ENCODE results near the gene RXFP4. TPM values are rescaled to one million over a fixed set of nuclear protein-coding genes. Genes with fewer than 3 reads are reported as not detected.
A peak's percentile ranks its signal among the peaks of the same experiment; 100 is the strongest.

Gene RXFP4
- total RNA-seq, 1 experiment from 2014 or later = not detected

DNA sequence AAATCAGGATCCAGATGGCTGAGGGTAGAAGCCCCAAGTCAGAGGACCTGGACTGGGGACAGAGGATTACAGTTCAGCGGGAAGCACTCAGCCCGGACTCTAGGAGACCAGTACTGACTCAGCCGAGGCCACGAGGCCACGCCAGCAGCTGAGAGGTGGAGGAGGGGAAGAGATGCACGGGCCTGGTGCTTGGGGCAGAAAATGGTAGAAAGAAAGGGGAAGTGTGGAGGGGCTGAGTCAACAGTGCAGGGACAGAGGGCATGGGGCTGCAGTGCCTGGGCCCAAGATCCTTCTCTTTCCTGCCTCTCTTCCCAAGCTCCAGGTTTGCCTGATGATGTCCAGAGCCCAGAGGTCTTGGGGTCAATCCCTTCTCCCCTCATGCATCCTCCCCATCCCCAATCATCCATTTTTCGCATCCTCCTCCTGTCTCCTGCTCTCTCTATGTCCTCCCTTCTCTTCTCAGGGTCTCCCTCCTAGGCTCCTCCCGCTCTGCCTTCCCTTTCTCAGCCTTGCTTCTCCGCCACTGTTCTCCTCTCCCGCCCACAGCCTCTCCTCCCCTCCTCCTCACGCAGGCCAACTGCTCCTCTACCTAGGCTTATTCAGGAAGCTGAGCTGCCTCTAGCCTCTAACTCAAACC lies 29.2 kb downstream of the RXFP4 start:
- no peaks in the 10 kb centered on the region for H3K9me3 Mint-ChIP-seq (ENCODE audit: low read depth, unreplicated experiment)
- no peaks in the 10 kb centered on the region for H3K27me3 Mint-ChIP-seq (ENCODE audit: unreplicated experiment)
- TF ChIP-seq, protein P1, sequence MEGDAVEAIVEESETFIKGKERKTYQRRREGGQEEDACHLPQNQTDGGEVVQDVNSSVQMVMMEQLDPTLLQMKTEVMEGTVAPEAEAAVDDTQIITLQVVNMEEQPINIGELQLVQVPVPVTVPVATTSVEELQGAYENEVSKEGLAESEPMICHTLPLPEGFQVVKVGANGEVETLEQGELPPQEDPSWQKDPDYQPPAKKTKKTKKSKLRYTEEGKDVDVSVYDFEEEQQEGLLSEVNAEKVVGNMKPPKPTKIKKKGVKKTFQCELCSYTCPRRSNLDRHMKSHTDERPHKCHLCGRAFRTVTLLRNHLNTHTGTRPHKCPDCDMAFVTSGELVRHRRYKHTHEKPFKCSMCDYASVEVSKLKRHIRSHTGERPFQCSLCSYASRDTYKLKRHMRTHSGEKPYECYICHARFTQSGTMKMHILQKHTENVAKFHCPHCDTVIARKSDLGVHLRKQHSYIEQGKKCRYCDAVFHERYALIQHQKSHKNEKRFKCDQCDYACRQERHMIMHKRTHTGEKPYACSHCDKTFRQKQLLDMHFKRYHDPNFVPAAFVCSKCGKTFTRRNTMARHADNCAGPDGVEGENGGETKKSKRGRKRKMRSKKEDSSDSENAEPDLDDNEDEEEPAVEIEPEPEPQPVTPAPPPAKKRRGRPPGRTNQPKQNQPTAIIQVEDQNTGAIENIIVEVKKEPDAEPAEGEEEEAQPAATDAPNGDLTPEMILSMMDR (IDR thresholded peaks at IDR 0.05; ENCODE audit: unreplicated experiment) = no peak
- intact Hi-C loops (cut with micrococcal nuclease; ENCODE audit: unreplicated experiment) = no loop called here
- no peak overlapping the region for H3K4me3 Mint-ChIP-seq (ENCODE audit: low read depth, unreplicated experiment)
- peak overlapping the region; percentile 18 for H3K27ac Mint-ChIP-seq (ENCODE audit: unreplicated experiment)
- CTCF ChIA-PET = interaction anchor here (0.6 kb wide), 1 partner anchor 8 kb away, joined by 4 read pairs; no protein-coding TSS in a partner anchor
- H3K36me3 Mint-ChIP-seq (ENCODE audit: insufficient read depth, unreplicated experiment) = peaks cover 72% of the 10 kb centered on the region
- BruUV-seq (replicated peaks) = no TSS peak
- DNase-seq = no peak
- peaks cover 53% of the 10 kb centered on the region for H3K4me1 Mint-ChIP-seq (ENCODE audit: low read depth, unreplicated experiment)

DNA sequence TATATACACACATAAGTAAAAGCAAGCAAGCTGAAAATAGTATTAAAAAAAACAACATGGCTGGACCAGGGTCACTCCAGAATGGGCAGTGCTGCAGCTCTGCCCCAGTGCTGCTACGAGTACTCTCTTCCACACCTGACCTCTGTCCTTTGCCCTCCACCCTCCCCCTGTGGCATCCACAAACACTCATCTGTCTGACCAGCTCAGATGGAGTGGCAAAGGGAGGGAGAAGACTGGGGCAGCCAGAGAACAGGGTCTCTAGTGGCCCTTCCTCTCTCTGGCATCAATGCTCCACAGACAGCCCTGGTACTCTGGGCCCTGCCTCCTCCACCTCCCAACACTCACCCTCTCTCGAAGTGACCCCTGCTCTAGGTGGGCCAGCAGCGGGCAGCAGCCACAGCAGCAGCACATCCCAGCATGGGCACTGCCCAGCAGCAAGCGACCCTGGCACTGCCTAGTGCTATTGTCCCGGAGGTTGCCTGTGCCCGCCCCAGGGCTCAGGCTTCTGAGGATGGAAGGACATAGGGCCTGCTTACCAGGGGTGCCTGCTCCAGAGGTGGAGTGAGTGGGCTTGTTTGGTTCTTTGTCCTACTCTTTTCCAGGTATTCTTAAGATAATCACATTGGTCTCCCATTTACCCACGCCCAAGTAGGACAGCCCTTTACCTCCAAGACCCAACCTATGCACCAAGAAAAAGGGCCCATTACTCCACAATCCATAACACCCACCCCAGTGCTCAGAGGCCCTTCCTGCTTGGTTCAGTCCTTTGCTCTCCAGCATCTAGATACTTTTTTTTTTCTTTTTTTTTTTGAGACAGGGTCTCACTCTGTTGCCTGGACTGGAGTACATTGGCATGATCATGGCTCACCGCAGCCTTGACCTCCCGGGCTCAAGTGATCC lies 30.7 kb downstream of the RXFP4 start:
- no peak for DNase-seq
- Mint-ChIP-seq H3K9me3 (ENCODE audit: low read depth, unreplicated experiment) (no peaks in the 10 kb centered on the region), H3K36me3 (ENCODE audit: insufficient read depth, unreplicated experiment) (peaks cover 72% of the 10 kb centered on the region), H3K27ac (ENCODE audit: unreplicated experiment) (no peak overlapping the region), H3K4me1 (ENCODE audit: low read depth, unreplicated experiment) (peaks cover 68% of the 10 kb centered on the region), H3K27me3 (ENCODE audit: unreplicated experiment) (no peaks in the 10 kb centered on the region), H3K4me3 (ENCODE audit: low read depth, unreplicated experiment) (peak overlapping the region; percentile 31)
- BruUV-seq (replicated peaks) = no TSS peak
- intact Hi-C loops (cut with micrococcal nuclease; ENCODE audit: unreplicated experiment) = no loop called here
- CTCF ChIA-PET = no interaction called here
- TF ChIP-seq, protein P1 (IDR thresholded peaks at IDR 0.05; ENCODE audit: unreplicated experiment) = no peak

DNA sequence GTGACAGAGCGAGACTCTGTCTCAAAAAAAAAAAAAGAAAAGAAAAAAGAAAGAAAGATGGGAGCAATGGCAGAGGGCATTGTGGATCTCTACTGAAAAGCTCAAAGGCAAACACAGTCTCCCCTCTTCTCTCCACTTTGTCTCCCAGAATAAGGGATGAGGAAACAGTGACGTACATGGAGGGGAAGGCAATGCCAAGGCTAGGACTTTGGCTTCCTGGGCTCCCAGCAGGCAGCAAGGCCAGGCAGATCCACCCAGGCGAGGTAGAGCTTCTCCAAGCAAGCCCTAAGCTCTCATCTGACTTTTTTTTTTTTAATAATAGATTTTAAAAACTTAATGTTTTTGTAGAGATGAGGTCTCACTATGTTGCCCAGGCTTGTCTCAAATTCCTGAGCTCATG lies 32.3 kb downstream of the RXFP4 start:
- intact Hi-C loops (cut with micrococcal nuclease; ENCODE audit: unreplicated experiment) = no loop called here
- no peak overlapping the region for H3K27ac Mint-ChIP-seq (ENCODE audit: unreplicated experiment)
- H3K9me3 Mint-ChIP-seq (ENCODE audit: low read depth, unreplicated experiment) = no peaks in the 10 kb centered on the region
- peaks cover 75% of the 10 kb centered on the region for H3K36me3 Mint-ChIP-seq (ENCODE audit: insufficient read depth, unreplicated experiment)
- H3K27me3 Mint-ChIP-seq (ENCODE audit: unreplicated experiment) = no peaks in the 10 kb centered on the region
- DNase-seq = no peak
- TF ChIP-seq, protein P1 (IDR thresholded peaks at IDR 0.05; ENCODE audit: unreplicated experiment) = no peak
- CTCF ChIA-PET = interaction anchor here (0.6 to 1.5 kb wide), 3 partner anchors 36 to 921 kb away, joined by 3 to 4 read pairs (median 3); no protein-coding TSS in a partner anchor
- H3K4me3 Mint-ChIP-seq (ENCODE audit: low read depth, unreplicated experiment) = no peak overlapping the region
- peaks cover 69% of the 10 kb centered on the region for H3K4me1 Mint-ChIP-seq (ENCODE audit: low read depth, unreplicated experiment)
- no TSS peak for BruUV-seq (replicated peaks)

DNA sequence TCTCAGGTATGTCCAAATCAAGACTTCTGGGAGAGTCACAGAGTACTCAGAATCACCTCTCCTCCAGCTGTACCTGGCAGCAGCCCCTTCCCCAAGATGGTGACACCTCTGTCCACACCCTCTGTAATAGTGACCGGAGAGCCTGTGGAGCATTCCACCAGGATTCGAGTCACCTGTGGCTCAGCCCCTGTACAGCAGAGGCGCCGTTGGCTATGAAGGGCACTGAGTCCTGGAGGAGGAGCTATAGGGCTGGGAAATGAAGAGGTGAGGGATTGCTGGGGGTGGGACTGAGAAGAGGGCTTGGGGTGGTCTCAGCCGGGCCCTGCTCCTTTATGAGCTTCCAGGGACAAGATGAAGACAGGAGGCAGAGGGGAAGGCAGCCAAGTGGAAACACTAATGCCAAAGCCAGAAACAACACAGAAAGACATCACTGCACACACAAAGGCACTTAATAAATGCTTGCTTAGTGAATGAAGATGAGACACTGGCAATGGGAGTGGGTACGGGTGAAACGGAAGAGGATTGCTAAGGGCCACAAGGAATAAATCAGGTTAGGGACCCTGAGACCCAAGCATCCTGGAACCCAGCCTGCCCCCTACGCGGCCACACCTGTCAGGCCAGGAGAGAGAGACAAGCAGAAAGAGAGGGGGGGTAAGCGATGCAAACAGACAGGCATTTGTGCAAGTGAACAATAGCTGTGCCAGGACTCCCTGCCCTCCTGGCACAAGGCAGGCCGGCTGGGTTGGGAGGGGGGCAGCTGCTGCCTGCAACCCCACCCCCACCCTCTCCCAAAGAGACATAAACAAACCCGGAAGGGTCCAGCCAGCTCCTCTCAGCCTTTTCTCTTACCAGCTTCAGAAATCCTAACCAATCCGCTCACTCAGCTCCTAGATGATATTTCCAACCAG lies 33.0 kb downstream of the RXFP4 start:
- intact Hi-C loops (cut with micrococcal nuclease; ENCODE audit: unreplicated experiment) = no loop called here
- CTCF ChIA-PET = interaction anchor here (0.6 to 1.5 kb wide), 4 partner anchors 12 to 922 kb away, joined by 3 to 5 read pairs (median 4); no protein-coding TSS in a partner anchor
- Mint-ChIP-seq H3K36me3 (ENCODE audit: insufficient read depth, unreplicated experiment) (peaks cover 77% of the 10 kb centered on the region), H3K4me3 (ENCODE audit: low read depth, unreplicated experiment) (peak overlapping the region; percentile 78), H3K27ac (ENCODE audit: unreplicated experiment) (peak overlapping the region; percentile 8), H3K9me3 (ENCODE audit: low read depth, unreplicated experiment) (no peaks in the 10 kb centered on the region), H3K4me1 (ENCODE audit: low read depth, unreplicated experiment) (peaks cover 76% of the 10 kb centered on the region), H3K27me3 (ENCODE audit: unreplicated experiment) (no peaks in the 10 kb centered on the region)
- TF ChIP-seq, protein P1 (IDR thresholded peaks at IDR 0.05; ENCODE audit: unreplicated experiment) = no peak
- no TSS peak for BruUV-seq (replicated peaks)
- no peak for DNase-seq
